ENCODE data around the gene LY6G5B. TPM values are rescaled to one million over a fixed set of nuclear protein-coding genes. Genes with fewer than 3 reads are reported as not detected.

LY6G5B gene
- total RNA-seq, 4 donors from 2014 or later: 2.4 to 21.3 (median 10.3) TPM

- Histone ChIP-seq H3K9me3 (no peaks in the 10 kb centered on the region), H3K4me3 (no peak overlapping the region), H3K27ac (no peak overlapping the region), H3K4me1 (no peaks in the 10 kb centered on the region), H3K36me3 (peaks cover 0 to 73% (median 39%) of the 10 kb centered on the region in 4 donors), H3K27me3 (no peaks in the 10 kb centered on the region)
- DNase-seq: no peak
- in situ Hi-C loops (cut with MboI; ENCODE audit: low pct_ligation_motif_present in 1 of 4, low pct_unique_long_range_greater_than_20kb in 1 of 4, low sequenced_read_pairs in 3 of 4): no loop called here
- WGBS, 2 donors (ENCODE audit: low coverage in 1 of 2): 80 to 87% methylated on average over 3 to 25 of the region's 27 CpGs
- TF ChIP-seq EP300 (IDR thresholded peaks at IDR 0.05; ENCODE audit: low read depth): no peak
- TF ChIP-seq POLR2AphosphoS5 (IDR thresholded peaks at IDR 0.05): no peak
- intact Hi-C loops (cut with DNase I; ENCODE audit: low total_unique reads): no loop called here
Measured at GRCh38 chr6:31636698-31637596, 32.8 kb upstream of the LY6G5B start.

GRCh38 chr6:31639043-31639442, 30.7 kb upstream of the LY6G5B start:
- intact Hi-C loops (cut with DNase I; ENCODE audit: low total_unique reads): no loop called here
- WGBS, 2 donors (ENCODE audit: low coverage in 1 of 2): 75 to 93% methylated on average over 3 to 9 of the region's 9 CpGs
- Histone ChIP-seq H3K36me3 (peaks cover 0 to 83% (median 42%) of the 10 kb centered on the region in 4 donors), H3K27ac (no peak overlapping the region), H3K4me3 (no peak overlapping the region), H3K4me1 (no peaks in the 10 kb centered on the region), H3K9me3 (no peaks in the 10 kb centered on the region), H3K27me3 (no peaks in the 10 kb centered on the region)
- TF ChIP-seq CTCF (IDR thresholded peaks at IDR 0.05) (no peak), EP300 (IDR thresholded peaks at IDR 0.05; ENCODE audit: low read depth) (no peak), POLR2A (IDR thresholded peaks at IDR 0.05) (no peak)
- no peak for DNase-seq
- in situ Hi-C loops (cut with MboI; ENCODE audit: low pct_ligation_motif_present in 1 of 4, low pct_unique_long_range_greater_than_20kb in 1 of 4, low sequenced_read_pairs in 3 of 4): no loop called here

GRCh38 chr6:31639449-31639861, 30.3 kb upstream of the LY6G5B start:
- Histone ChIP-seq H3K27me3 (no peaks in the 10 kb centered on the region), H3K4me3 (no peak overlapping the region), H3K36me3 (peaks cover 0 to 83% (median 41%) of the 10 kb centered on the region in 4 donors), H3K9me3 (no peaks in the 10 kb centered on the region), H3K4me1 (no peaks in the 10 kb centered on the region), H3K27ac (no peak overlapping the region)
- intact Hi-C loops (cut with DNase I; ENCODE audit: low total_unique reads) (no loop called here), in situ Hi-C loops (cut with MboI; ENCODE audit: low pct_ligation_motif_present in 1 of 4, low pct_unique_long_range_greater_than_20kb in 1 of 4, low sequenced_read_pairs in 3 of 4) (no loop called here)
- TF ChIP-seq CTCF (IDR thresholded peaks at IDR 0.05) (no peak), POLR2A (IDR thresholded peaks at IDR 0.05) (no peak), EP300 (IDR thresholded peaks at IDR 0.05; ENCODE audit: low read depth) (no peak), POLR2AphosphoS5 (IDR thresholded peaks at IDR 0.05) (no peak)
- no peak for DNase-seq
- WGBS, 2 donors (ENCODE audit: low coverage in 1 of 2): 78 to 81% methylated on average over 5 to 10 of the region's 10 CpGs

GRCh38 chr6:31640612-31641011, 29.2 kb upstream of the LY6G5B start:
- DNase-seq: no peak
- TF ChIP-seq EP300 (IDR thresholded peaks at IDR 0.05; ENCODE audit: low read depth) (no peak), POLR2A (IDR thresholded peaks at IDR 0.05) (no peak), CTCF (IDR thresholded peaks at IDR 0.05) (no peak), POLR2AphosphoS5 (IDR thresholded peaks at IDR 0.05) (no peak)
- Histone ChIP-seq H3K4me3 (no peak overlapping the region), H3K9me3 (no peaks in the 10 kb centered on the region), H3K27ac (no peak overlapping the region), H3K4me1 (no peaks in the 10 kb centered on the region), H3K27me3 (no peaks in the 10 kb centered on the region), H3K36me3 (peaks cover 0 to 77% (median 36%) of the 10 kb centered on the region in 4 donors)
- intact Hi-C loops (cut with DNase I; ENCODE audit: low total_unique reads) (no loop called here), in situ Hi-C loops (cut with MboI; ENCODE audit: low pct_ligation_motif_present in 1 of 4, low pct_unique_long_range_greater_than_20kb in 1 of 4, low sequenced_read_pairs in 3 of 4) (no loop called here)
- WGBS, 2 donors (ENCODE audit: low coverage in 1 of 2): 98 to 100% methylated on average over 2 to 6 of the region's 6 CpGs
